HG02840 (cell line): ENCODE data around the gene PCIF1.
A peak's percentile ranks its signal among the peaks of the same experiment; 100 is the strongest.

Experiments
- ATAC-seq: cut with Tn5 transposase; IDR thresholded peaks from one replicate; pipeline ENCODE4 v1.9.1; 2021; ENCODE audit warnings: mild to moderate bottlenecking, moderate library complexity, moderate number of reproducible peaks; ENCODE audit not compliant: unreplicated experiment, low FRiP score

Gene PCIF1

DNA sequence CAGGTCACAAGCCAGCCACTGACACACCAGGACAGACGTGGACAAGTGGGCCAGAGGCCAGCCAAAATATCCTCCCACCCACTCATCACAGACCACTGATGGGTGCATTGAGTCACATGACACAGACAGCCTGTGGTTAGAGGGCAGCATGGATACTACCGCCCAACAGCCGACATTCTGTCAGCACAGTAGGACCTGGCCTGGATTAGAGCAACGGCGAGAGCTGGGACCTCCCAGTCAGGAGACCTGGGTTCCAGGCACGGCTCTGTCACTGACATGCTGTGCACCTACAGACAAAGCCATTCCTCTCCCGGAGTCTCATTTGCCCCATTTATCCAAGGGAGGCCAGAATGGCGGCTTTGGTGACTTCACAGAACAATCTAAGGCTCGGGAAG is 29.5 kb downstream of the PCIF1 start:
- ATAC-seq: no peak

GRCh38 chr20:45965169-45966002 is 30.9 kb downstream of the PCIF1 start:
- ATAC-seq: no peak

DNA sequence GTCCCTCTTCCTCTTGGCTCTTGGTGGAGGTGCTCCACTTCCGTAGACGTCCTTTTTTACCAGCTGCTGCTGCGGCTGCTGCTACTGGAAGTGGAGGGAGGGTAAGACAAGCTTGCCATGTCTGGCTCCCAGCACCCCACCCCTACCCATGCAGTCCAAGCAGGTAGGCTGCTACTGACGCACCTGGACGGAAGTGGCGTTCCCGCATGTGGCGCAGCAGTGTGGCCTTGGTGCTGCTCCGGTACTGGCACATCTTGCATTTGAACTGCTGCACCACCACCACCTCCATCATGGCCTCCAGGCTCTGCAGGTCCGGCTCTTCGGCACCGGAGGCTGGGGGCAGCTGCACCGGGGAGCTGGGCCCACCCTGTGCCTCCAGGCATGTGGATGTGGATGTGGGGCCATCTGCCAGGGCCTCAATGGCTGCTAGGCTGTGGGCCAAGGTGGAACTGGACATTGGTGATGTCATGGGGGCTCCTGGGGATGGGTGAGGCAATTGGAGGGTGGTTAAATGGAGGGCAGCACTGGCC is 33.1 kb downstream of the PCIF1 start:
- no peak for ATAC-seq

GRCh38 chr20:45968081-45968671 is 33.7 kb downstream of the PCIF1 start:
- ATAC-seq: no peak

DNA sequence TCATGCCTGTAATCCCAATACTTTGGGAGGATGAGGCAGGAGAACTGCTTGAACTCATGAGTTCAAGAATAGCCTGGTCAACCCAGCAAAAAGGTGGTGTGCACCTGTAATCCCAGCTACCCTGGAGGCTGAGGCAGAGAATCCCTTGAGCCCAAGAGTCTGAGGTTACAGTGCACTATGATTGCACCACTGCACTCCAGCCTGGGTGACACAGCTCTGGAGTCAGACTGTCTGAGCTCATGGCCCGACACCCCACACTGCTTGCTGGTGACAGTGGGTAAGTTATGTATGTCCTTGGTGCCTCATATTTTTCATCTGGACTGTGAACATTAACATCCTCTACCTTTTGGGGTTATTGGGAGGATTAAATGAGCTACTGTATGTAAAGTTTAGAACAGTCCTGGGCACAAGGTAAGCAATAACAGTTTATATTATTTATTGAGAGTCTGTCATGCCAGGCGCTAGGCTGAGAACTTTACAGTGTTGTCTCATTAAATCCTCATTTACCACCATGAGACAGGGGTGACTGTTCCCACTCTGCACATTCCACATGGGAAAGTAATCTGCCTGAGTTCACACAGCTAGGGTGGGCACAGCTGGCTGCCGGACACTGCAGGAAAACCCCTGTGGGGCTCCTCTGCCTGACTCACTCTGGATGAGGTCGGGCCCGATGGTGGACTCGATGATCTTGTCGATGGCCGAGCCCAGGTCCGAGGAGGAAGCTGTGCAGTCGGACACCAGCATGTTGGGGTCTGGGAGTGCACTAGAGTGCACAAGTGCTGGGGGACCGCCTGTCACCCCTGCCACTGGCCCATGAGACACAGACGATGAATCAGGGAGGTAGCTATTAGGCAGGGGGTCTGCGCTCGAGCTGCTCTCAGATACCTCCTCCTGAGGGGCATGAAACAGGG is 34.6 kb downstream of the PCIF1 start:
- ATAC-seq: no peak

GRCh38 chr20:45969712-45970634 is 35.5 kb downstream of the PCIF1 start:
- no peak for ATAC-seq

GRCh38 chr20:45970646-45971424 is 36.4 kb downstream of the PCIF1 start:
- ATAC-seq: peak; percentile 8

GRCh38 chr20:45971425-45971674 is 36.9 kb downstream of the PCIF1 start:
- ATAC-seq: peak; percentile 11

- peak; percentile 73 for ATAC-seq
Observed at GRCh38 chr20:45971675-45972499, 37.4 kb downstream of the PCIF1 start, which contains the start of gene ZNF335. Gene ZNF335, minus strand, starts transcription at chr20:45972203. Its CDS starts 793 bp downstream, at chr20:45971410.

DNA sequence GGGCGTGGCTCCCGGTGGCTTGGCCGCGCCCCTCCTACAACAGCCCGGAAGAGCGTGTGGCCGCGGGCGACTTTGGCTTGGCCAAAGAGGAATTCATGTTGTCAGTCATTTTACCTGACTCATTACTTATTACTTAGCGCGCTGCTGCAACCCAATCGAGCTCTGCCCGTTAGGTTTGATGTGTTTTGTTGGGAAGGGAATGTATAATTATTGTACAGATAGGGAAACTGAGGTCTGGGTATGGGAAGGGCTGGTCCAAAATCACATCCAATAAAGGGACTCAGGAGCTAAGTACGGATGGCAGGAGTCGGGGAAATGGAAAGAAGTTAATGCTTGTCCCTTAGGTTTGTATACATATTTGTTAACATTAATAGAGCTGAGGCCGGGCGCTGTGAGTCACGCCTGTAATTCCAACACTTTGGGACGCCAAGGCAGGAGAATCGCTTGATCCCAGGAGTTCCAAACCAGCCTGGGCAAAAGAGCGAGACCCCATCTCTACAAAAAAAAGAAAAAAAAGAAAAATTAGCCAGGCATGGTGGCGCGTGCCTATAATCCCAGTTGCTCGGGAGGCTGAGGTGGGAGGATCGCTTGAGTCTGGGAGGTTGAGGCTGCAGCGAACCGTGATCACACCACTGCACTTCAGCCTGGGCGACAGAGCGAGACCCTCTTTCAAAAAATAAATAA is 38.2 kb downstream of the PCIF1 start:
- no peak for ATAC-seq

- no peak for ATAC-seq
Observed at GRCh38 chr20:45974896-45975565, 40.5 kb downstream of the PCIF1 start.

DNA sequence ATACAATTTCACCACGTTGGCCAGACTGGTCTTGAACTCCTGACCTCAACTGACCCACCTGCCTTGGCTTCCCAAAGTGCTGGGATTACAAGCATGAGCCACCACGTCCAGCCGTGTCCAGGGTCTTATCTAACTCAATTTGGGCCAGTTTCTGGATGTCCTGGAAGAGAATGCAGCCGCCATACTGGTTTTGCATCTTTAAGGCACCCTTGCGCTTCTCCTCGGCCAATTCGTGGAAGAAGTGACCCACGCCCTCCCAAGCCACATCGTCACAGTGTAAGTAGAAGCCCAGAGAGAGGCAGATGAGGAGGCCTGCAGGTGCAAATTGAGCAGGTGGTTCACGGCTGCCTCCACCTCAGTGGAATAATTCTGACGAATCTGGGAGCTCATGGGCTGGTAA is 41.2 kb downstream of the PCIF1 start:
- no peak for ATAC-seq

GRCh38 chr20:45976086-45976485 is 41.6 kb downstream of the PCIF1 start:
- ATAC-seq: no peak

DNA sequence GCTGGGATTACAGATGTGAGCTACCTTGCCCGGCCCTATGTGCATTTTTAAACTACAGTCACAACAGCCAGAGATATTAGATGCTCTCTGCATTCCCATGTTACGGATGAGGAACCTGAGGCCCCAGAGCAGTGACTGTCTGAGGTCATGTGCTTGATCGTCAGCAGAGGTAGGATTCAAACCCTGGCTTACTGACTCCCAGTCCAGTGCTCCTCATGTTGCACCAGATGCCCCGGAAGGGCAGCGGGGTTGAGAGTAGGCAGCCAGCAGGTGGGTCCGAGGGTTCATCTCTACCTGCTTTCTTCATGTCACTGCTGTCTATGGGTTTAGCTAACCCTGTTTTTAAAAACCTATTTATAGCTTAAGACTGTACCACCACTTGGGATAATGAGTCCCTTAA is 46.8 kb downstream of the PCIF1 start:
- no peak for ATAC-seq

GRCh38 chr20:45983279-45983743 is 48.8 kb downstream of the PCIF1 start:
- no peak for ATAC-seq

DNA sequence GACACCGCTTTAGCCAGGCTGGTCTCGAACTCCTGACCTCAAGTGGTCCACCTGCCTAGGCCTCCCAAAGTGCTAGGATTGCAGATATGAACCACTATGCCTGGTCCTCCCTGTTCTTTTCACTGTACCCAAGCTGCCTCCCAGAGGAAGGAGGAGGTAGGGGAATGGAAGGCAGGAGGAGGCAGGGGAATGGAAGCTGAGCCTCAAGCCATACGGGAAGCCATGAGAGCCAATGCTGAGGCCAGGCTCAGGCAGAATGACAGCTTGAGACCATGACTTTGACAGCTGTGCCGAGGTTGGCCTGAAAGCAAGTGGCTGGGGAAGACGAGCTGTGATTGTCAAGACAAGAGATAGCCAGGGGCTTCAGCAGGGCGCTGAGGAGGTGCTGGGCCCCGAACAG is 51.1 kb downstream of the PCIF1 start:
- ATAC-seq: no peak

- ATAC-seq: no peak
Observed at GRCh38 chr20:45987108-45987780, 52.8 kb downstream of the PCIF1 start.
